Activated T-cell treated with anti-CD3 and anti-CD28 coated beads for 48 hours (primary cell): ENCODE measurements around the gene ITGA2B.
"Not testable (repeated sequence)": the region's sequence is repeated elsewhere in the genome, so short reads cannot be mapped to it uniquely, and the experiment has no call there.

Experiments used
- DNase-seq: peaks from one replicate; pipeline ENCODE4 v3.0.0-alpha.2; 2020; ENCODE audit warnings: low read depth

The ITGA2B gene

GRCh38 chr17:44368391-44369243 lies 20.8 kb downstream of the ITGA2B start:
- not testable (repeated sequence) for DNase-seq

GRCh38 chr17:44367231-44367979 lies 22.0 kb downstream of the ITGA2B start:
- DNase-seq: no peak

- DNase-seq: not testable (repeated sequence)
Observed at GRCh38 chr17:44365051-44365450, 24.4 kb downstream of the ITGA2B start.

GRCh38 chr17:44363613-44364159 lies 25.8 kb downstream of the ITGA2B start, which contains the start of gene FAM171A2:
FAM171A2 (minus strand) TSS chr17:44363853; CDS start chr17:44363714, 139 bp downstream.
- DNase-seq: peak; percentile 72

GRCh38 chr17:44362949-44363612 lies 26.4 kb downstream of the ITGA2B start:
- DNase-seq: no peak

- DNase-seq: no peak
Observed at GRCh38 chr17:44362459-44362948, 26.9 kb downstream of the ITGA2B start.

- no peak for DNase-seq
Observed at GRCh38 chr17:44361292-44362260, 27.9 kb downstream of the ITGA2B start.

GRCh38 chr17:44360826-44361225 lies 28.6 kb downstream of the ITGA2B start:
- no peak for DNase-seq

- no peak for DNase-seq
Observed at GRCh38 chr17:44360144-44360533, 29.3 kb downstream of the ITGA2B start.

- DNase-seq: no peak
Observed at GRCh38 chr17:44359458-44360143, 29.8 kb downstream of the ITGA2B start.

GRCh38 chr17:44359006-44359405 lies 30.4 kb downstream of the ITGA2B start:
- DNase-seq: no peak

- no peak for DNase-seq
Observed at GRCh38 chr17:44358066-44358465, 31.4 kb downstream of the ITGA2B start.

GRCh38 chr17:44356241-44356640 lies 33.2 kb downstream of the ITGA2B start:
- DNase-seq: no peak

- no peak for DNase-seq
Observed at GRCh38 chr17:44355642-44356099, 33.8 kb downstream of the ITGA2B start.

GRCh38 chr17:44354582-44355561 lies 34.6 kb downstream of the ITGA2B start:
- peak; percentile 48 for DNase-seq

- peak; percentile 13 for DNase-seq
Observed at GRCh38 chr17:44353672-44354331, 35.6 kb downstream of the ITGA2B start.

- DNase-seq: no peak
Observed at GRCh38 chr17:44352828-44353671, 36.4 kb downstream of the ITGA2B start.
